ENCODE results near the gene LPIN2.

Gene LPIN2

GRCh38 chr18:2979871-2980790 is 32.8 kb downstream of the LPIN2 start:
- peak; percentile 63 for DNase-seq

GRCh38 chr18:2979129-2979528 is 33.8 kb downstream of the LPIN2 start:
- no peak for DNase-seq

- peak; percentile 56 for DNase-seq
These were observed 34.3 kb downstream of the LPIN2 start for GRCh38 chr18:2978661-2979106.

- DNase-seq, result no peak
These were observed 34.7 kb downstream of the LPIN2 start for GRCh38 chr18:2978208-2978607.

- no peak for DNase-seq
These were observed 36.5 kb downstream of the LPIN2 start for GRCh38 chr18:2976218-2977132.

GRCh38 chr18:2974731-2975130 is 38.2 kb downstream of the LPIN2 start:
- no peak for DNase-seq

- DNase-seq, result peak; percentile 89
These were observed 41.0 kb downstream of the LPIN2 start for GRCh38 chr18:2971741-2972552.

- peak; percentile 74 for DNase-seq
These were observed 41.9 kb downstream of the LPIN2 start for GRCh38 chr18:2970772-2971659.

GRCh38 chr18:2970344-2970743 is 42.6 kb downstream of the LPIN2 start:
- DNase-seq, result no peak

GRCh38 chr18:2969695-2970094 is 43.2 kb downstream of the LPIN2 start:
- DNase-seq, result peak; percentile 45

- DNase-seq, result peak; percentile 43
These were observed 44.3 kb downstream of the LPIN2 start for GRCh38 chr18:2968606-2969005.

- DNase-seq, result no peak
These were observed 45.1 kb downstream of the LPIN2 start for GRCh38 chr18:2967820-2968219.

GRCh38 chr18:2967357-2967756 is 45.6 kb downstream of the LPIN2 start:
- DNase-seq, result peak; percentile 42

- no peak for DNase-seq
These were observed 46.4 kb downstream of the LPIN2 start for GRCh38 chr18:2966560-2966959.

- no peak for DNase-seq
These were observed 47.1 kb downstream of the LPIN2 start for GRCh38 chr18:2965797-2966196.

- DNase-seq, result peak; percentile 61
These were observed 48.5 kb downstream of the LPIN2 start for GRCh38 chr18:2964361-2965010.
